GM18867 (cell line): ENCODE data around the gene GUCA1C.
A peak's percentile ranks its signal among the peaks of the same experiment; 100 is the strongest.

Experiments used
- ATAC-seq: cut with Tn5 transposase; IDR thresholded peaks from one replicate; pipeline ENCODE4 v1.9.1; 2021; ENCODE audit warnings: mild to moderate bottlenecking, moderate library complexity; ENCODE audit not compliant: unreplicated experiment

Gene GUCA1C

GRCh38 chr3:108914774-108915641 is 38.7 kb downstream of the GUCA1C start:
- peak; percentile 95 for ATAC-seq

- no peak for ATAC-seq
Measured at GRCh38 chr3:108909799-108910198, 43.9 kb downstream of the GUCA1C start.

DNA sequence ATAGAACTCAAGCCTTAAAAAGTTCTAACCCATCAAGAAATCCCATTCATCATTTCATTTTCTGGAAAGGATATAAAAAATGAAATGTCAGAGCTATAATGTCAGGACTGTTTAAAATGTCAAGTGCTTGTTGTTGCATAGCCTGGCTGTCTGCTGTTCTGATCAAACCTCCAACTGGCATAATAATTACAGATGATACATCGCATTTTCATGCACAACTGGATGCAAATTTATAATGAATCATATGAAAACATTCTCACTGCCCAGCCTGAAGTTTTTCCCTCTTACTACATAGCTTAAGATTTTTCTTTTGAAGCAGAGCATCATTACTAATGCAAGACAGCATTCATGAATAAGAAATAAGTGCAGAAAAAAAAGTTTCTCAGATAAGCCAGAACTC is 46.5 kb downstream of the GUCA1C start:
- ATAC-seq: no peak

DNA sequence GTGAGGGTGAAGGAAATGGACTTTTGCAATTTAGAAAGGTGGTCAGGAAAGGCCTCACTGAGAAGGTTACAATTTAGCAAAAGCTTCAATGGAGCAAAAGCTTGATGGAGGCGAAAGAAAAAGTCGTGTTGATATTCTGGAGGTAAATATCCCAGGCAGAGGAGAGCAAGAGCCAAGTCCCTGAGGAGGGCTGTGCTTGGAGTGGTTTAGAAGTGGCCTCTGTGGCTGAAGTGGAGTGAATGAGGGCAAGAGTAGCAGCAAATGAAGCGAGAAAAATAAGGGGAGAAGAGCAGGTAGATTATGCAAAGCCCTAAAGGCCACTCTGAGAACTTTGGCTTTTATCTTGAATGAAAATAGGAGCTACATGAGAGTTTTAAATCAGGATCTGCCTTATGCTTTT is 54.1 kb downstream of the GUCA1C start:
- ATAC-seq: no peak

GRCh38 chr3:108897883-108898282 is 55.8 kb downstream of the GUCA1C start:
- peak; percentile 86 for ATAC-seq

- no peak for ATAC-seq
Measured at GRCh38 chr3:108894981-108895380, 58.7 kb downstream of the GUCA1C start.

GRCh38 chr3:108891833-108892232 is 61.8 kb downstream of the GUCA1C start:
- ATAC-seq: no peak

DNA sequence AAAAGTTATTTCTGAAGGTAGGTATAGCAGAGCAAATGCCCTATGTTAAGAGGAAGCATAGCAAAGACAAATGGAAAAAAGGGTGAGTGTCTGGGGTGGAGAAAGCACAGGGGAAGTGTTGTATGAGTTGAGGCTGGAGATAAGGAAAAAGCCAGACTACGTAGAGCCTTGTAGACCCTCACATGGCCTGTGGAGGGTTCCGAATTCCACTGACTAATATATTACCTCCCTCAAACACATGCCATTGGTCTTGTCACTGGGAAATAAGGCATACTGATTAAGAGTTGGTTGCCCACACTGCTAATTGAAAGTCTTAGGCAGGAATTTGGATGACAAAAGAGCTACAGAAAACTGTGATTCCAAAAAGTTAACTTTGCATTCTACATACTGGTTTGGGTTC is 65.9 kb downstream of the GUCA1C start:
- ATAC-seq: no peak

DNA sequence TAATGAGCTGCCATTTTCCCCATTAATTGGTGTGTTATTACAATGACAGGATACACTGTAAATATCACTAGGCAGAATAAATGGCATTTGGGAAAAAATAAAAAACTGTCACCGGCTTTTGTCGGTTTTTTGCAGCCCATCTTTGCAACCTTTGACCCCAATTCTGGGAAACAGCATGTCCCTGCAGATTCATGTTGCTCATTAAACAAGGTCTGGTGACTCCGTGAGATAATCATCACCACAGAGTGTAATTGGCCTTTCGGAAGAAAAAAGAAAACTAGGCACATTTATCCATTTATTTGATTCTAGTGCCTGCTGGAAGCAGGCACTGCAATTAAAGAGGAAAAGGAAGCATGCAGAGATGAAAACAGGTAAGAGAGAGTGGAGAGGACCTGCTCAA is 66.6 kb downstream of the GUCA1C start:
- no peak for ATAC-seq

DNA sequence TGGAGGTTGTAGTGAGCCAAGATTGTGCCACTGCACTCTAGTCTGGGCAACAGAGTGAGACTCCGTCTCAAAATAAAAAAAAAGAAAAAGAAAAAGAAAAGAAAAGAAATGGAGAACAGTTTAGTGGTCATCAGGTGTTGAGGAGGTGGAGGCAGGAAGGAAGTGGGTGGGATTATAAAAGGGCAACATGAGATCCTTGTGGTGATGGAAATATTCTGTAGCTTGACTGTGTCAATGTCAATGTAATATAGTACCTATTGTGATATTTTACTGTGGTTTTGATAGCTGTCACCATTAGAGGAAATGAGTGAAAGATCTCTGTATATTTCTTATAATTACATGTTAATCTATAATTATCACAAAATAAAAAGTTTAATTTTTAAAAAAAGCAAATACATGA is 70.3 kb downstream of the GUCA1C start:
- ATAC-seq: no peak

DNA sequence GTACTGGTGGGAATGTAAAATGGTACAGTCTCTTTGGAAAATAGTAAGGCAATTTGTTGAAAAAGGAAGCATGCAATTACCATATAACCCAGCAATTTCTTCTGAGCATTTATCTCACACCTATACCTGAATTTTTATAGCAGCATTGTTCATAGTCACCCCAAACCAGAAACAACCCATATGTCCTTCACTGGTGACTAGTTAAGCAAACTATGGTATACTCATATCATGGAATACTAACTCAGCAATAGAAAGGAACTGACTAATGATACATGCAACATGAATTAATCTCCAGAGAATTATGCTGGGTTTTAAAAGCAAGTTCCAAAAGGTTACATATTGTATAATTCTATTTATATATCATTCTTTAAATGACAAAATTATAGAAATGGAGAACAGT is 70.9 kb downstream of the GUCA1C start:
- no peak for ATAC-seq

DNA sequence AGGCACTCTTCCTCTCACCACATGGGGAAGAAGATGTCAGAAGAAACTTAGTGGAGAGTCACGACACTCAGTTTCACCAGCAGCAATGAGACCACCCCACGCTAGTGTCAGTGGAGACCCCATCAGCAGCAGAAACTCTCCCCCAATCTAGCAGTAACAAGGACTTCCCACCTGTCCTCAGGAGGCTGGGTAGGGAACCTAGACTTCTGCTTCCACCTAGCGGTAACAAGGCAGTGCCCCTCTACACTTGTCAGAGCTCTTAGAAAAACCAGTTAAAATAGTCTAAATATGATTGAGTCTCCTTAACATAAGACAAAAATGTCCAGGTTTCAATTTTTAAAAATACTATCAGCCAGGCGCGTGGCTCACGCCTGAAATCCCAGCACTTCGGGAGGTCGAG is 73.8 kb downstream of the GUCA1C start:
- no peak for ATAC-seq

GRCh38 chr3:108877901-108878300 is 75.8 kb downstream of the GUCA1C start:
- ATAC-seq: no peak

DNA sequence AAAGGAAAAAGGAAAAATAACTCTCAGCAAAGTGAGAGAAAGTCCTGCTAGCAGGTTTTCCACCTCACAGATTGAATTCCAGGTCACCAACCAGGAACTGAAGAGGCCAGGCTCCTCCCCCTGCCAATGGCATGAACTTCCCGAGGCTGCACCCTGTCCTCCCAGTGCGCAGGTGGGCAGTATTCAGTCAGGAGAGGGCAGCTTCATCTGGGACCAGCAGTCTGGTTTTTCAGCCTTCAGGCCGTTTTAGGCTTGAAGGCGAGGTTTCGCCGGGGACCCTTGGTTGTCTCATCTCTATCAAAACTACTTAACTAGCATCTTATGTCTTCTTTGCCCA is 89.9 kb downstream of the GUCA1C start:
- no peak for ATAC-seq

- ATAC-seq: no peak
Measured at GRCh38 chr3:108862865-108863798, 90.5 kb downstream of the GUCA1C start.

- no peak for ATAC-seq
Measured at GRCh38 chr3:108861401-108861800, 92.3 kb downstream of the GUCA1C start.
